Naive thymus-derived CD4-positive, alpha-beta T cell (primary cell): ENCODE data around the gene ARL16. TPM values are rescaled to one million over a fixed set of nuclear protein-coding genes. Genes with fewer than 3 reads are reported as not detected.

Source experiments
- ATAC-seq: fragments of 150-1000 bp; cut with Tn5 transposase; 2 replicates; pipeline ENCODE4 v1.10.0; 2021; ENCODE audit warnings: mild to moderate bottlenecking, moderate library complexity
- CTCF ChIA-PET: fragments of 350-600 bp; sonication (Branson Sonifier 250); formaldehyde crosslinking; loops from one replicate; lab custom pipeline; 2021; ENCODE audit warnings: antibody characterized with exemption; lab: Charles Lee
- POLR2A ChIA-PET: fragments of 350-600 bp; sonication (Branson Sonifier 250); formaldehyde crosslinking; loops from one replicate; lab custom pipeline; 2021; ENCODE audit warnings: antibody characterized with exemption, inconsistent platforms; lab: Charles Lee
- DNase-seq, 9 donors: peaks; one replicate each; pipeline versions ENCODE4 v3.0.0 to v3.0.0-alpha.2; 2020 to 2022; ENCODE audit warnings: mixed read lengths in 1 of 9
- H3K27ac ChIP-seq: one replicate; pipeline ENCODE4 v1.7.0; 2013; ENCODE audit warnings: mild to moderate bottlenecking, low read depth, low read length, moderate library complexity
- H3K27me3 ChIP-seq, 2 donors: one replicate each; pipeline ENCODE4 v1.7.0; 2013; ENCODE audit warnings: low read length in 2 of 2, mild to moderate bottlenecking in 2 of 2, moderate library complexity in 2 of 2; ENCODE audit not compliant: control insufficient read depth in 2 of 2, insufficient read depth in 2 of 2
- H3K36me3 ChIP-seq, 3 experiments: 1 replicate in 2 of 3; 2 replicates in 1 of 3; pipeline ENCODE4 v1.7.0; 2013; ENCODE audit warnings: low read length in 3 of 3, mild to moderate bottlenecking in 3 of 3, moderate library complexity in 1 of 3; ENCODE audit not compliant: insufficient read depth in 3 of 3, control insufficient read depth in 2 of 3
- H3K4me1 ChIP-seq, 2 donors: one replicate each; pipeline ENCODE4 v1.7.0; 2013; ENCODE audit warnings: low read length in 2 of 2, mild to moderate bottlenecking in 2 of 2, moderate library complexity in 1 of 2; ENCODE audit not compliant: control insufficient read depth in 2 of 2, insufficient read depth in 2 of 2
- H3K4me3 ChIP-seq: 2 replicates; pipeline ENCODE4 v1.7.0; 2013; ENCODE audit warnings: mild to moderate bottlenecking, low read length
- H3K9me3 ChIP-seq, 3 experiments: 1 replicate in 2 of 3; 2 replicates in 1 of 3; pipeline ENCODE4 v1.7.0; 2013; ENCODE audit warnings: low read length in 3 of 3; ENCODE audit not compliant: control insufficient read depth in 2 of 3
- H3K27ac Mint-ChIP-seq, 9 donors: one replicate each; pipeline ENCODE4 v1.8.0; 2020 to 2022; ENCODE audit warnings: mixed read lengths in 9 of 9, mild to moderate bottlenecking in 8 of 9, moderate library complexity in 5 of 9, inconsistent platforms in 2 of 9
- H3K27me3 Mint-ChIP-seq, 5 donors: one replicate each; pipeline ENCODE4 v1.8.0; 2021 to 2022; ENCODE audit warnings: mixed read lengths in 5 of 5, mild to moderate bottlenecking in 1 of 5
- H3K36me3 Mint-ChIP-seq, 5 donors: one replicate each; pipeline ENCODE4 v1.8.0; 2020 to 2022; ENCODE audit warnings: mixed read lengths in 5 of 5, mild to moderate bottlenecking in 3 of 5, inconsistent platforms in 1 of 5
- H3K4me1 Mint-ChIP-seq, 7 donors: one replicate each; pipeline ENCODE4 v1.8.0; 2020 to 2022; ENCODE audit warnings: mixed read lengths in 7 of 7, mild to moderate bottlenecking in 3 of 7, inconsistent platforms in 1 of 7
- H3K4me3 Mint-ChIP-seq, 10 donors: one replicate each; pipeline ENCODE4 v1.8.0; 2020 to 2022; ENCODE audit warnings: mild to moderate bottlenecking in 10 of 10, mixed read lengths in 10 of 10, moderate library complexity in 6 of 10, inconsistent platforms in 2 of 10
- H3K9me3 Mint-ChIP-seq, 11 donors: one replicate each; pipeline ENCODE4 v1.8.0; 2020 to 2022; ENCODE audit warnings: mixed read lengths in 11 of 11, mild to moderate bottlenecking in 4 of 11, inconsistent platforms in 1 of 11, moderate library complexity in 1 of 11
- intact Hi-C, 2 donors: fragments of 100-400 bp; cut with micrococcal nuclease; formaldehyde crosslinking; loops; one replicate each; pipeline ENCODE4 v1.15.1; 2023
- polyA plus RNA-seq, 2 donors: library from polyadenylated mRNA; unstranded; fragments of 300-500 nt; fragmentation: Illumina TruSeq; gene quantifications; one replicate each; pipeline ENCODE4 v1.2.3, GENCODE V29; 2021
- total RNA-seq, 6 experiments: library from RNA in 5 of 6; stranded (reverse) in 5 of 6; gene quantifications; 1 replicate in 5 of 6; 2 replicates in 1 of 6; pipeline ENCODE4 v1.2.3 and lab custom pipeline; 2021 to 2026

The ARL16 gene
- total and polyA plus RNA-seq, 7 experiments from 2014 or later: 12.0 to 35.3 (median 30.5) TPM

- Histone ChIP-seq H3K27ac (no peak overlapping the region), H3K9me3 (no peaks in the 10 kb centered on the region), H3K27me3 (no peaks in the 10 kb centered on the region), H3K4me1 (no peaks in the 10 kb centered on the region), H3K36me3 (no peaks in the 10 kb centered on the region), H3K4me3 (no peak overlapping the region)
- CTCF ChIA-PET: interaction anchor here (0.6 kb wide), 1 partner anchor 948 kb away, joined by 8 read pairs; no protein-coding TSS in a partner anchor
- intact Hi-C loops: no loop called here
- H3K4me3 Mint-ChIP-seq: no peak overlapping the region
- peaks cover 0 to 15% (median 11%) of the 10 kb centered on the region in 5 donors for H3K27me3 Mint-ChIP-seq
- no peaks in the 10 kb centered on the region for H3K9me3 Mint-ChIP-seq
- H3K36me3 Mint-ChIP-seq: no peaks in the 10 kb centered on the region
- ATAC-seq: no peak
- peaks cover 0 to 5% (median 0%) of the 10 kb centered on the region in 7 donors for H3K4me1 Mint-ChIP-seq
- no peak overlapping the region for H3K27ac Mint-ChIP-seq
- POLR2A ChIA-PET: no interaction called here
- DNase-seq: no peak
These were observed 38.9 kb upstream of the ARL16 start for GRCh38 chr17:81722184-81723120.

- POLR2A ChIA-PET: no interaction called here
- Histone ChIP-seq H3K9me3 (no peaks in the 10 kb centered on the region), H3K4me3 (no peak overlapping the region), H3K4me1 (no peaks in the 10 kb centered on the region), H3K27me3 (no peaks in the 10 kb centered on the region), H3K36me3 (no peaks in the 10 kb centered on the region), H3K27ac (no peak overlapping the region)
- H3K4me3 Mint-ChIP-seq: no peak overlapping the region
- no peaks in the 10 kb centered on the region for H3K9me3 Mint-ChIP-seq
- no peaks in the 10 kb centered on the region for H3K36me3 Mint-ChIP-seq
- ATAC-seq: no peak
- H3K4me1 Mint-ChIP-seq: peaks cover 0 to 5% (median 0%) of the 10 kb centered on the region in 7 donors
- peaks cover 0 to 9% (median 7%) of the 10 kb centered on the region in 5 donors for H3K27me3 Mint-ChIP-seq
- no peak for DNase-seq
- CTCF ChIA-PET: no interaction called here
- H3K27ac Mint-ChIP-seq: no peak overlapping the region
- intact Hi-C loops: no loop called here
These were observed 36.9 kb upstream of the ARL16 start for GRCh38 chr17:81720267-81721071.

- intact Hi-C loops: no loop called here
- Mint-ChIP-seq H3K27me3 (peaks cover 0 to 9% (median 7%) of the 10 kb centered on the region in 5 donors), H3K9me3 (no peaks in the 10 kb centered on the region), H3K36me3 (no peaks in the 10 kb centered on the region), H3K27ac (no peak overlapping the region), H3K4me1 (peaks cover 0 to 5% (median 0%) of the 10 kb centered on the region in 7 donors), H3K4me3 (no peak overlapping the region)
- POLR2A ChIA-PET: no interaction called here
- ATAC-seq: no peak
- DNase-seq: no peak
- no peaks in the 10 kb centered on the region for H3K27me3 ChIP-seq
- H3K4me1 ChIP-seq: no peaks in the 10 kb centered on the region
- H3K27ac ChIP-seq: no peak overlapping the region
- no peak overlapping the region for H3K4me3 ChIP-seq
- H3K9me3 ChIP-seq: no peaks in the 10 kb centered on the region
- no peaks in the 10 kb centered on the region for H3K36me3 ChIP-seq
- CTCF ChIA-PET: no interaction called here
These were observed 36.0 kb upstream of the ARL16 start for GRCh38 chr17:81719410-81720266.

- POLR2A ChIA-PET: interaction anchor here (0.6 kb wide), 1 partner anchor 1126 kb away, joined by 3 read pairs; no protein-coding TSS in a partner anchor
- H3K4me1 Mint-ChIP-seq: peaks cover 3 to 9% (median 4%) of the 10 kb centered on the region in 7 donors
- H3K27me3 Mint-ChIP-seq: no peaks in the 10 kb centered on the region
- H3K36me3 Mint-ChIP-seq: no peaks in the 10 kb centered on the region
- ATAC-seq (no peak), DNase-seq (no peak)
- no peaks in the 10 kb centered on the region for H3K4me1 ChIP-seq
- H3K9me3 ChIP-seq: no peaks in the 10 kb centered on the region
- H3K27ac Mint-ChIP-seq: peak overlapping the region in 1 of 9 donors; percentile 43
- no peak overlapping the region for H3K27ac ChIP-seq
- H3K36me3 ChIP-seq: no peaks in the 10 kb centered on the region
- CTCF ChIA-PET: no interaction called here
- H3K4me3 Mint-ChIP-seq: no peak overlapping the region
- no peaks in the 10 kb centered on the region for H3K27me3 ChIP-seq
- no peaks in the 10 kb centered on the region for H3K9me3 Mint-ChIP-seq
- intact Hi-C loops: no loop called here
- H3K4me3 ChIP-seq: no peak overlapping the region
These were observed 34.1 kb upstream of the ARL16 start for GRCh38 chr17:81717766-81718089.

- Histone ChIP-seq H3K4me1 (no peaks in the 10 kb centered on the region), H3K9me3 (no peaks in the 10 kb centered on the region), H3K27ac (no peak overlapping the region), H3K27me3 (no peaks in the 10 kb centered on the region), H3K4me3 (no peak overlapping the region), H3K36me3 (no peaks in the 10 kb centered on the region)
- DNase-seq (no peak), ATAC-seq (no peak)
- H3K4me3 Mint-ChIP-seq: no peak overlapping the region
- no peaks in the 10 kb centered on the region for H3K9me3 Mint-ChIP-seq
- H3K4me1 Mint-ChIP-seq: peaks cover 4 to 10% (median 5%) of the 10 kb centered on the region in 7 donors
- ChIA-PET CTCF (no interaction called here), POLR2A (interaction anchor here (0.6 kb wide), 1 partner anchor 1126 kb away, joined by 3 read pairs; no protein-coding TSS in a partner anchor)
- H3K36me3 Mint-ChIP-seq: no peaks in the 10 kb centered on the region
- H3K27ac Mint-ChIP-seq: no peak overlapping the region
- H3K27me3 Mint-ChIP-seq: no peaks in the 10 kb centered on the region
- intact Hi-C loops: no loop called here
These were observed 33.6 kb upstream of the ARL16 start for GRCh38 chr17:81717049-81717765.

- no peaks in the 10 kb centered on the region for H3K9me3 Mint-ChIP-seq
- ChIA-PET CTCF (no interaction called here), POLR2A (no interaction called here)
- Histone ChIP-seq H3K27me3 (no peaks in the 10 kb centered on the region), H3K36me3 (no peaks in the 10 kb centered on the region), H3K4me1 (peaks cover 0 to 1% of the 10 kb centered on the region in 2 donors), H3K27ac (no peak overlapping the region), H3K4me3 (no peak overlapping the region), H3K9me3 (no peaks in the 10 kb centered on the region)
- no peaks in the 10 kb centered on the region for H3K27me3 Mint-ChIP-seq
- H3K4me3 Mint-ChIP-seq: no peak overlapping the region
- ATAC-seq (no peak), DNase-seq (no peak)
- H3K27ac Mint-ChIP-seq: no peak overlapping the region
- intact Hi-C loops: no loop called here
- H3K4me1 Mint-ChIP-seq: peaks cover 4 to 10% (median 5%) of the 10 kb centered on the region in 7 donors
- H3K36me3 Mint-ChIP-seq: no peaks in the 10 kb centered on the region
These were observed 33.0 kb upstream of the ARL16 start for GRCh38 chr17:81716674-81716996.
